Aorta (tissue), 5 donors: ENCODE data around the gene SHKBP1. TPM values are rescaled to one million over a fixed set of nuclear protein-coding genes. Genes with fewer than 3 reads are reported as not detected.

Experiments used
- ATAC-seq: fragments of 200-7000 bp; cut with Tn5 transposase; one replicate; pipeline ENCODE4 v1.9.1; 2022; ENCODE audit warnings: moderate library complexity; ENCODE audit not compliant: low FRiP score
- DNase-seq, 2 donors: peaks; one replicate each; pipeline ENCODE4 v3.0.0-alpha.2; 2020
- H3K27ac ChIP-seq, 2 donors: one replicate each; pipeline ENCODE4 v1.5.1; 2013; ENCODE audit warnings: low read length in 2 of 2, mild to moderate bottlenecking in 2 of 2, moderate library complexity in 2 of 2, control low read depth in 1 of 2, inconsistent platforms in 1 of 2, low read depth in 1 of 2
- H3K27me3 ChIP-seq, 2 donors: one replicate each; pipeline ENCODE4 v1.6.1; 2013; ENCODE audit warnings: control low read depth in 1 of 2, low read length in 1 of 2, mild to moderate bottlenecking in 1 of 2, moderate library complexity in 1 of 2; ENCODE audit not compliant: insufficient read depth in 2 of 2, control insufficient read depth in 1 of 2
- H3K36me3 ChIP-seq, 2 donors: one replicate each; pipeline ENCODE4 v1.6.1; 2013; ENCODE audit warnings: control low read depth in 1 of 2, low read length in 1 of 2, mild to moderate bottlenecking in 1 of 2; ENCODE audit not compliant: insufficient read depth in 2 of 2, control insufficient read depth in 1 of 2
- H3K4me1 ChIP-seq, 2 donors: one replicate each; pipeline ENCODE4 v1.6.1; 2013; ENCODE audit warnings: low read length in 2 of 2, control low read depth in 1 of 2, mild to moderate bottlenecking in 1 of 2, moderate library complexity in 1 of 2; ENCODE audit not compliant: insufficient read depth in 2 of 2, control insufficient read depth in 1 of 2
- H3K4me3 ChIP-seq, 2 donors: one replicate each; pipeline ENCODE4 v1.5.1; 2013; ENCODE audit warnings: low read length in 2 of 2, control low read depth in 1 of 2, mild to moderate bottlenecking in 1 of 2
- H3K9me3 ChIP-seq: one replicate; pipeline ENCODE4 v1.6.1; 2013; ENCODE audit warnings: mild to moderate bottlenecking, low read length; ENCODE audit not compliant: control insufficient read depth
- WGBS, 2 donors: extraction: QIAGEN DNeasy Blood & Tissue Kit; methylation state at CpG; one replicate each; pipeline ENCODE4 v1.1.7; 2013; 5-methylcytosine and 5-hydroxymethylcytosine counted together
- intact Hi-C, 2 donors: fragments of 100-400 bp; cut with DNase I; formaldehyde crosslinking; loops; one replicate each; pipeline versions ENCODE4 v1.14.2 to v1.15.0; 2022
- polyA plus RNA-seq, 2 donors: library from polyadenylated mRNA; stranded (reverse); fragments of 200-250 nt; gene quantifications; one replicate each; pipeline ENCODE4 v1.2.3, GENCODE V29; 2013
- total RNA-seq, 2 donors: library from RNA; stranded (reverse); fragmentation: NEBNext Ultra II Directional; extraction: Animal tissue kit (Norgen Biotek cat#: 25700); gene quantifications; one replicate each; pipeline ENCODE4 v1.2.1, GENCODE V29; 2021
- donor health status: healthy with polysubstance abuse.
- donor health status: Bipolar disorder and iron deficiency.
- donor health status: DM: no; HTN: no; CAD: no.
- donor health status: DM: no; HTN: no; CAD: no.
- donor health status: DM: yes; HTN: yes; CAD: no.

SHKBP1 gene
- total and polyA plus RNA-seq, 4 donors, result 29.4 to 150 (median 64.6) TPM

DNA sequence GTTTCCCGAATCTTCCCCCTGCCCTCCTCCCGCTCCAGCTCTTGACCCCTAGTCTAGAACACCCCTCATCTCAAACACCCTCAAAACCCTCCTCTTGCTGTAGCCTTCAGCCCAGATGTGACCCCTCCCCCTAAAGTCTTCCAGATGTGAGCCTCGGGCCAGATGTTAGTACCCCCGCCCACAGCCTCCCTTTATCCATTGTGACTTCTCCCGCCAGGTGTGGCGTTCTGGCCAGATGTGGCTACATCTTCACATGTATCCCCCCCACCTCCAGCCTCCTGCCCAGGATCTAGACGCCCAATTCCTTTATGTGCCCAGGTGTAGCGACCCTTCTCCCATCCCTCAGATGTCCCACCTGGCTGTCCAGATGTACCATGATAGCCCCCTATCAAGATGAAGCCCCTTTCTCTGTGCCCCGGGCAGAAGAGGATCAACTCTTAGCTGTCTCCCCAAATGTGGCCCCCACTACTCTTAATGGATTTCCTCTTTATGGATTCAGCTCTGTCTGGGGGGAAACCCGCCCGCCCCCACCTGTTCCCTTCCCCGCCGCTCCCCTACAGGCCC is 24.0 kb downstream of the SHKBP1 start:
- H3K36me3 ChIP-seq, result no peaks in the 10 kb centered on the region
- ATAC-seq (no peak), DNase-seq (no peak)
- WGBS, 2 donors, result 13 to 15% methylated on average over 13 of the region's 13 CpGs
- H3K4me1 ChIP-seq, result no peaks in the 10 kb centered on the region
- H3K27me3 ChIP-seq, result no peaks in the 10 kb centered on the region
- H3K27ac ChIP-seq, result peak overlapping the region; percentile 31 to 48
- H3K9me3 ChIP-seq, result no peaks in the 10 kb centered on the region
- H3K4me3 ChIP-seq, result peak overlapping the region in 1 of 2 donors; percentile 74
- intact Hi-C loops, result loop anchor here (5.0 to 10.0 kb wide), 4 partner anchors 37 to 253 kb away; partner anchors contain the start of genes BLVRB (in 1 of the 2), C19orf47 (in 1 of the 2), PLD3 (in 1 of the 2) and SPTBN4 (in 1 of the 2)

GRCh38 chr19:40601134-40601974 is 24.7 kb downstream of the SHKBP1 start, which contains the start of gene LTBP4:
TSS of gene LTBP4 (plus strand) at chr19:40601369. CDS start at chr19:40601388, 19 bp downstream.
- Histone ChIP-seq H3K27ac (peak within 1 kb of the TSS; percentile 31 to 84), H3K9me3 (no peaks in the 10 kb centered on the region), H3K4me3 (peak within 1 kb of the TSS; percentile 74), H3K36me3 (no peaks in the 10 kb centered on the region), H3K4me1 (no peaks in the 10 kb centered on the region), H3K27me3 (no peaks in the 10 kb centered on the region)
- ATAC-seq (no peak), DNase-seq (peak; percentile 78 to 93)
- WGBS, 2 donors, result 0 to 1% methylated on average over 52 to 82 of the region's 82 CpGs
- intact Hi-C loops, result loop anchor here (5.0 to 10.0 kb wide), 4 partner anchors 36 to 254 kb away; partner anchors contain the start of genes BLVRB (in 1 of the 2), C19orf47 (in 1 of the 2), PLD3 (in 1 of the 2) and SPTBN4 (in 1 of the 2)

DNA sequence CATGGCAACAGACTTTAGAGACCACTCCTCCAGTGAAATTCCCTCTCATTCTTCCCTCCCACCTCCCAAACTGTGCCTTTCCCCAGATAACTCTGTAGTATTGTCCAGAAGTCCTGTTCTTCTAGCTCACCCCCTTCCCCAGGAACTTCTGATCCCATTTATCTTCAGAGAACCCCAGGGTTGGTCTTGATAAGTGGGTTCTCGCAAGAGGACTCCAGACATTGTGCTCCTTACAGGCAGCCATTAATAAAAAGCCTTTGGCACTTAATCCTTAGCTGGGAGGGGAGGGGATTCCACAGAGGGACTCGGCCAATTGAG is 26.4 kb downstream of the SHKBP1 start:
- peak overlapping the region; percentile 5 to 69 for H3K27ac ChIP-seq
- H3K27me3 ChIP-seq, result no peaks in the 10 kb centered on the region
- no peaks in the 10 kb centered on the region for H3K9me3 ChIP-seq
- no peak for DNase-seq
- H3K36me3 ChIP-seq, result no peaks in the 10 kb centered on the region
- ATAC-seq, result no peak
- peak overlapping the region in 1 of 2 donors; percentile 11 for H3K4me3 ChIP-seq
- no peaks in the 10 kb centered on the region for H3K4me1 ChIP-seq
- 7 to 10% methylated on average over 2 of the region's 2 CpGs for WGBS, 2 donors
- intact Hi-C loops, result loop anchor here (5.0 to 10.0 kb wide), 4 partner anchors 34 to 256 kb away; partner anchors contain the start of genes BLVRB (in 1 of the 2), C19orf47 (in 1 of the 2), PLD3 (in 1 of the 2) and SPTBN4 (in 1 of the 2)

DNA sequence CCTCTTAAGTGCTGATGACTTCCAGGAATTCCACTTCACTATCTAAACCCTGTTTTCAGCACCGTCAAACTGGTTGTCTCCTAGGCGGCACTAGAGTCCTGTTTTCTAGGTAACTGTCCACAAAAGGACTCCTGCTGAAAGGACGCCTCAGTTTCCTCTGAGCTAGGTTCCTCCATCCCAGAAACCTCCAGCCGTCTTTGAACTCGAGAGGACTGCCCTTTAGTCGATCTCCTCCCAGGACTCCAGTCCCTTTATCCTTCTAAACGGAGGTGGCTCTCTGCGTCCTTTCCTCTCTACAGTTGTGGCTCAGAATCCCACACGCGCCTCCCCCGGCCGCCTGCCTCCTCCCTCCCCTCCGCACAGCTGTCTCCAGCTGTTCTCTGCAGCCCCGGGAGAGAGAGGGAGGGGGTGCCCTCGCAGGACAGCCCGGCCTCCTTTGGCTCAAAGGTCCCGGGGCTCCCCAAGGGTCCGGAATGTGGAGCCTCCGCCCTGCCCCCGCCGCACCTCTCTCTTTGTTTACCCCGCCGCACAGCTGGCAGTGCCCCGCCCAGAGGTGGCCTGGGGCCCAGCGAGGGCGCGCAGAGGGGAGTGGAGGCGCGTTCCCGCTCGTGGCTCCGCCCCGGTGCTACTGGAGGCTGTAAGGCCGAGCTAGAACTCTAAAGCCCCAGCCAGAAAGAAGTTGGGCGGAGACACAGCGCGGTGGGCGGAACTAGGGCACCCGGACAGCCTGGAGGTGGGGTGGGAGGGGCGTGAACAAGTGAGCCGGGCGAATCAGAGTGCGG is 26.9 kb downstream of the SHKBP1 start:
- intact Hi-C loops, result loop anchor here (5.0 to 10.0 kb wide), 4 partner anchors 34 to 256 kb away; partner anchors contain the start of genes BLVRB (in 1 of the 2), C19orf47 (in 1 of the 2), PLD3 (in 1 of the 2) and SPTBN4 (in 1 of the 2)
- Histone ChIP-seq H3K36me3 (no peaks in the 10 kb centered on the region), H3K27ac (peak overlapping the region; percentile 5 to 69), H3K4me3 (peak overlapping the region in 1 of 2 donors; percentile 11), H3K27me3 (no peaks in the 10 kb centered on the region), H3K9me3 (no peaks in the 10 kb centered on the region), H3K4me1 (no peaks in the 10 kb centered on the region)
- DNase-seq (peak; percentile 98 to 99), ATAC-seq (peak; percentile 87)
- 1% methylated on average over 38 to 43 of the region's 43 CpGs for WGBS, 2 donors

DNA sequence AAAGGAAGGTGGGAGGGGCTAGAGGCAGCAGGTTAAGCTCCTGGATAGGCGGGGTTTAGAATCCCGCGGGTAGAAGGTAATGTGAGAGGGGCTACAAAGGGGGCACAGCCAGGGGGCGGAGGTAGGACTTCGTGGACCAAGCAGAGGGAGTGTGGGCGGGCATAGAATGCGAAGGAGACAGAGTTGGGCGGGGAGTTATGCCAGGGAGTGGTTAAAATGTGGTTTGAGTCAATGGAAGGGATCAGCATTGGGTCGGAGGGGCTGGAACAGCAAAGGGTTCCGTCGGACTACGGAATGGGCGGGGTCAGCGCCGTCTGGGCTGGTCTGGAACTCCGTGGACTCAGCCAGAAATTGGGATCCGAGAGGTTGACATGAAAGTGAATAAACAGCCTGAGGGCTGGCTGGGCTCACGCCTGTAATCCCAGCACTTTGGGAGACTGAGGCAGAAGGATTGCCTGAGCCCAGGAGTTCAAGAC is 27.5 kb downstream of the SHKBP1 start:
- Histone ChIP-seq H3K36me3 (no peaks in the 10 kb centered on the region), H3K27ac (no peak overlapping the region), H3K4me3 (no peak overlapping the region), H3K27me3 (no peaks in the 10 kb centered on the region), H3K4me1 (no peaks in the 10 kb centered on the region), H3K9me3 (no peaks in the 10 kb centered on the region)
- DNase-seq (no peak), ATAC-seq (no peak)
- WGBS, 2 donors, result 18 to 20% methylated on average over 18 of the region's 18 CpGs
- intact Hi-C loops, result loop anchor here (5.0 to 10.0 kb wide), 4 partner anchors 33 to 257 kb away; partner anchors contain the start of genes BLVRB (in 1 of the 2), C19orf47 (in 1 of the 2), PLD3 (in 1 of the 2) and SPTBN4 (in 1 of the 2)

DNA sequence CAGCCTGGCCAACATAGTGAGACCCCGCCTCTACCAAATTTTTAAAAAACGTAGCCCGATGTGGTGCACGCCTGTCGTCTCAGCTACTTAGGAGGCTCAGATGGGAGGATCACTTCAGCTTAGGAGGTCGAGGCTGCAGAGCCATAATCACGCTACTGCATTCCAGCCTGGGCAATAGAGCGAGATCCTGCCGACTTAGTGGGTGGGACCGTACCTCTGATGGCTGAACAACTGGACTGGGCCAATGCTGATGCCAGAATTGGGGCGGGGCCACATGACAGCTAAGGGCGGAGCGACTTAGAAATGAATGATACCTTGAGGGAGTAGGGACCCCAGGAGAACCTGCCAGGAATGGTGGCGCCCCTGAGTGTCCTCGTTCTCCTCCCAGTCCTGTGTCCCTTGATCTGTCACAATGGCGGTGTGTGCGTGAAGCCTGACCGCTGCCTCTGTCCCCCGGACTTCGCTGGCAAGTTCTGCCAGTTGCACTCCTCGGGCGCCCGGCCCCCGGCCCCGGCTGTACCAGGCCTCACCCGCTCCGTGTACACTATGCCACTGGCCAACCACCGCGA is 28.1 kb downstream of the SHKBP1 start:
- ATAC-seq, result no peak

DNA sequence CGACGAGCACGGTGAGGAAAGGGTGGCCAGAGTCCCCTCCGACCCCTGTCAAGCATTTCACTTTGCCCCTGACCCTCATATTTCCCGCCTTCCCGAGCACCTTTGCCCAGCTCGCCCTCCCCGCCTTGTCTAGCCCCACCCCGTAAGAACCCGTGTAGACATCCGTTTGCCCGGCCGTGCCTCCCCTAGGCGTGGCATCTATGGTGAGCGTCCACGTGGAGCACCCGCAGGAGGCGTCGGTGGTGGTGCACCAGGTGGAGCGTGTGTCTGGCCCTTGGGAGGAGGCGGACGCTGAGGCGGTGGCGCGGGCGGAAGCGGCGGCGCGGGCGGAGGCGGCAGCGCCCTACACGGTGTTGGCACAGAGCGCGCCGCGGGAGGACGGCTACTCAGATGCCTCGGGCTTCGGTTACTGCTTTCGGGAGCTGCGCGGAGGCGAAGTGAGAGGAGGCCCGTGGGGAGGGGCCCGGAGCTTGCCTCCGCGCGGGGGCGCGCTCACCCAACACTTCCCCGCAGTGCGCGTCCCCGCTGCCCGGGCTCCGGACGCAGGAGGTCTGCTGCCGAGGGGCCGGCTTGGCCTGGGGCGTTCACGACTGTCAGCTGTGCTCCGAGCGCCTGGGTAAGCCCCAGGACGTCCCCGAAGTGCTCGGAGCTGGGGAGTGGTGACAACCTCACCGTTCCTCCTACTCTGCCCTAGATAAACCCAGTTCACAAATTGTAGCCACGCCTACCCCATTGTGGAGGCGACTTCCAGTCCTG is 28.7 kb downstream of the SHKBP1 start:
- no peaks in the 10 kb centered on the region for H3K36me3 ChIP-seq
- peak overlapping the region in 1 of 2 donors; percentile 20 for H3K27ac ChIP-seq
- no peaks in the 10 kb centered on the region for H3K27me3 ChIP-seq
- 41 to 46% methylated on average over 68 to 71 of the region's 71 CpGs for WGBS, 2 donors
- intact Hi-C loops, result loop anchor here in 1 of 2 donors (10.0 kb wide), 1 partner anchor 141 kb away; the partner anchor contains the start of genes BLVRB and SPTBN4
- no peak overlapping the region for H3K4me3 ChIP-seq
- no peaks in the 10 kb centered on the region for H3K9me3 ChIP-seq
- no peaks in the 10 kb centered on the region for H3K4me1 ChIP-seq
- ATAC-seq, result peak; percentile 1
- peak; percentile 77 to 87 for DNase-seq

More for the DNA sequence above, 28.1 kb downstream of the SHKBP1 start:
- H3K9me3 ChIP-seq, result no peaks in the 10 kb centered on the region
- no peak overlapping the region for H3K27ac ChIP-seq
- no peaks in the 10 kb centered on the region for H3K4me1 ChIP-seq
- no peaks in the 10 kb centered on the region for H3K36me3 ChIP-seq
- H3K27me3 ChIP-seq, result no peaks in the 10 kb centered on the region
- H3K4me3 ChIP-seq, result no peak overlapping the region
- WGBS, 2 donors, result 64 to 68% methylated on average over 29 of the region's 29 CpGs
- no peak for DNase-seq
- intact Hi-C loops, result loop anchor here (5.0 to 10.0 kb wide), 4 partner anchors 33 to 257 kb away; partner anchors contain the start of genes BLVRB (in 1 of the 2), C19orf47 (in 1 of the 2), PLD3 (in 1 of the 2) and SPTBN4 (in 1 of the 2)
